Activated T-cell treated with anti-CD3 and anti-CD28 coated beads for 48 hours (primary cell): ENCODE measurements around the gene BSN.

Experiments
- DNase-seq: peaks from one replicate; pipeline ENCODE4 v3.0.0-alpha.2; 2020; ENCODE audit warnings: low read depth

BSN gene

GRCh38 chr3:49601358-49602048 lies 47.2 kb downstream of the BSN start:
- DNase-seq = no peak

GRCh38 chr3:49602049-49602554 lies 47.8 kb downstream of the BSN start:
- DNase-seq = no peak

- peak; percentile 36 for DNase-seq
These were observed 48.7 kb downstream of the BSN start for GRCh38 chr3:49602877-49603411.

GRCh38 chr3:49606427-49606826 lies 52.1 kb downstream of the BSN start:
- DNase-seq = no peak

GRCh38 chr3:49607105-49607591 lies 52.9 kb downstream of the BSN start:
- DNase-seq = no peak

- no peak for DNase-seq
These were observed 53.5 kb downstream of the BSN start for GRCh38 chr3:49607796-49608195.

- no peak for DNase-seq
These were observed 55.0 kb downstream of the BSN start for GRCh38 chr3:49609314-49609713.

- DNase-seq = no peak
These were observed 55.5 kb downstream of the BSN start for GRCh38 chr3:49609815-49610214.

GRCh38 chr3:49610666-49611280 lies 56.5 kb downstream of the BSN start:
- no peak for DNase-seq

- no peak for DNase-seq
These were observed 57.0 kb downstream of the BSN start for GRCh38 chr3:49611291-49611690.

- no peak for DNase-seq
These were observed 57.4 kb downstream of the BSN start for GRCh38 chr3:49611719-49612118.

- DNase-seq = no peak
These were observed 60.7 kb downstream of the BSN start for GRCh38 chr3:49614936-49615335.

GRCh38 chr3:49616061-49616460 lies 61.8 kb downstream of the BSN start:
- no peak for DNase-seq

GRCh38 chr3:49616491-49616941 lies 62.2 kb downstream of the BSN start:
- DNase-seq = no peak

GRCh38 chr3:49617390-49618013 lies 63.2 kb downstream of the BSN start:
- no peak for DNase-seq

GRCh38 chr3:49618412-49618811 lies 64.1 kb downstream of the BSN start:
- no peak for DNase-seq

GRCh38 chr3:49619649-49620048 lies 65.4 kb downstream of the BSN start:
- DNase-seq = no peak

GRCh38 chr3:49620728-49621127 lies 66.5 kb downstream of the BSN start:
- DNase-seq = no peak

- no peak for DNase-seq
These were observed 68.8 kb downstream of the BSN start for GRCh38 chr3:49623071-49623470.

- DNase-seq = no peak
These were observed 70.8 kb downstream of the BSN start for GRCh38 chr3:49625071-49625470.

- DNase-seq = peak; percentile 7
These were observed 71.9 kb downstream of the BSN start for GRCh38 chr3:49626101-49626581.

GRCh38 chr3:49626796-49627195 lies 72.5 kb downstream of the BSN start:
- no peak for DNase-seq

- no peak for DNase-seq
These were observed 73.4 kb downstream of the BSN start for GRCh38 chr3:49627634-49628033.
